ENCODE measurements around the gene KRTAP5-6. TPM values are rescaled to one million over a fixed set of nuclear protein-coding genes. Genes with fewer than 3 reads are reported as not detected.

KRTAP5-6 gene
- total RNA-seq, 1 donor from 2014 or later, result not detected

DNA sequence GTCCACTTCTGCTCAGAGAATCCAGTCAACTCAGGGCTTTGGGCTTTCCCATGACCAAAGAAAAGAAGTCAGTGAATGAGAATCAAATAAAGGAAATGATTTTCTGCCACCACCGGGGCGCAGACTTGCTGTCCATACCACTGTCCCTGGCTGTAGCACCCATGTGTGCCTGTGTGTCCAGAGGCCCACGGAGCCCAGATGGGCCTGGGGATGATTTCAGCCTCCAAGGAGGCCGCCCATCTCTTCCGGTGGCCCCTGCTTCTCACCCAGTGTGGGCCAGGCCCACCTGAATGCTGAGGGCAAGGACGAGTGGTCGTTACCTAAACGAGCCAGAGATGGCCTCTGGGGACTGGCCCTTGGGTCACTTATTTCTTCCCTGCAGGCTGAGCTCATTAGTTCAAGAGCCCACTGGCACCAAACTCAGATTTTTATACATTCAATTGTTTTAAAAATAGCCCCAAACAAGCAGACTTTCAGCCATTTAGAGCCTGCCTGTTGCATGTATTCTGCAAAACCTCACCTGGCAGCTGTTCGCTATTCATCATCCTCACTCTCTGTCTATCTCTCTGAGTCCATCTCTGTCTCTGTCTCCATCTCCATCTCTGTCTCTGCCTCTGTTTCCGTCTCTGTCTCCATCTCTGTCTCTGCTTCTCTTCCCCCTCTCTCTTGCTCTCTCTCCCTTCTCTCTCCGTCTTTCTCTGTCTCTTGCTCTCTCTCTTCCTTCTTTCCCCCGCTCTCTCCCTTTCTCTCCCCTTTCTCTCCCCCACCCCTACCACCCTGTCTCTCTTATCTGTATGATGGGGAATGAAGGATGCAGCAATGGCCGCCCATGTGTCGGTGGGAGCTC, 43.2 kb upstream of the KRTAP5-6 start:
- TF ChIP-seq, protein P1, sequence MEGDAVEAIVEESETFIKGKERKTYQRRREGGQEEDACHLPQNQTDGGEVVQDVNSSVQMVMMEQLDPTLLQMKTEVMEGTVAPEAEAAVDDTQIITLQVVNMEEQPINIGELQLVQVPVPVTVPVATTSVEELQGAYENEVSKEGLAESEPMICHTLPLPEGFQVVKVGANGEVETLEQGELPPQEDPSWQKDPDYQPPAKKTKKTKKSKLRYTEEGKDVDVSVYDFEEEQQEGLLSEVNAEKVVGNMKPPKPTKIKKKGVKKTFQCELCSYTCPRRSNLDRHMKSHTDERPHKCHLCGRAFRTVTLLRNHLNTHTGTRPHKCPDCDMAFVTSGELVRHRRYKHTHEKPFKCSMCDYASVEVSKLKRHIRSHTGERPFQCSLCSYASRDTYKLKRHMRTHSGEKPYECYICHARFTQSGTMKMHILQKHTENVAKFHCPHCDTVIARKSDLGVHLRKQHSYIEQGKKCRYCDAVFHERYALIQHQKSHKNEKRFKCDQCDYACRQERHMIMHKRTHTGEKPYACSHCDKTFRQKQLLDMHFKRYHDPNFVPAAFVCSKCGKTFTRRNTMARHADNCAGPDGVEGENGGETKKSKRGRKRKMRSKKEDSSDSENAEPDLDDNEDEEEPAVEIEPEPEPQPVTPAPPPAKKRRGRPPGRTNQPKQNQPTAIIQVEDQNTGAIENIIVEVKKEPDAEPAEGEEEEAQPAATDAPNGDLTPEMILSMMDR (IDR thresholded peaks at IDR 0.05; ENCODE audit: unreplicated experiment), result no peak
- no peaks in the 10 kb centered on the region for H3K36me3 Mint-ChIP-seq (ENCODE audit: low read depth, unreplicated experiment)
- peaks cover 14% of the 10 kb centered on the region for H3K27me3 Mint-ChIP-seq (ENCODE audit: unreplicated experiment)
- H3K9me3 Mint-ChIP-seq (ENCODE audit: unreplicated experiment), result no peaks in the 10 kb centered on the region
- no peak overlapping the region for H3K27ac Mint-ChIP-seq (ENCODE audit: unreplicated experiment)
- no peak for DNase-seq (ENCODE audit: low spot score)
- no peaks in the 10 kb centered on the region for H3K4me1 Mint-ChIP-seq (ENCODE audit: unreplicated experiment)
- no peak overlapping the region for H3K4me3 Mint-ChIP-seq (ENCODE audit: unreplicated experiment)

DNA sequence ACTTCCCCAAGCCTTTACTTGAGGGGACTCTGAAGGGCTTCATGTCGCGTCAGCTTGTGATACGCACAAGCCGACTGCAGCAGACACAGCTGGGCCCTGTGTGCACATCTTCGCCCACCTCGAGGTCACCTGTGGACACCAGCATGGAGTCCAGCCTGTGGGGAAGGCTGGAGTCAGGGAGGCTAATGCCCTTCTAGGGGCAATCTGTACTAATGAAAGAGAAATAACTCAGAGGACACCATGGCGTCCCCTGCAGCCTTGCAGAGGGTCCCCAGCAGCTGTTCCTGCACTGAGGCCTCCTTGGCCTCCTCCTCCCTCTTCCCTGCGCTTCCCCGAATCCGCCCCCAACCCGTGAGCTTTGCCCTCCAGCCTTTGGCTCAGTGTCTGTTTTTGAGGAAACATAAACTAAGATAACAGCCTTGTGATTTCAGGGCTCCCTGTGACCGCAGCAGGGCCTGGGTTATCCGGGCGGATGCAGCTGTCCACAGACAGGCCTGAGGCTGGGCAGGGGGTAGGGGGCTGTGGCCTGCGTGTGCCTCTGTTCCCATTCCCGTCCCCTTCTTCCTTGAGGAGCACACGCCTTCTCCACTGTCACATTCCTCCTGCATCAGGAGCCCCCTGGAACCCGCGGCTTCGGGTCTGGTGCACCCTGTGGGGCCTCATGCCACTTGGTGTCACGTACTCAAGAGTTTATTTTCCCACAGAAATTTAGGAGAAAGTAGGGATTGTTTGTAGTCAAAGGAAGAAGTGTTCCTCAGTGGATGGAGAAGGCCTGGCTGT, 42.4 kb upstream of the KRTAP5-6 start:
- Mint-ChIP-seq H3K27me3 (ENCODE audit: unreplicated experiment) (peaks cover 16% of the 10 kb centered on the region), H3K4me3 (ENCODE audit: unreplicated experiment) (no peak overlapping the region), H3K27ac (ENCODE audit: unreplicated experiment) (no peak overlapping the region), H3K9me3 (ENCODE audit: unreplicated experiment) (no peaks in the 10 kb centered on the region), H3K36me3 (ENCODE audit: low read depth, unreplicated experiment) (no peaks in the 10 kb centered on the region), H3K4me1 (ENCODE audit: unreplicated experiment) (peaks cover 1% of the 10 kb centered on the region)
- TF ChIP-seq, protein P1 (IDR thresholded peaks at IDR 0.05; ENCODE audit: unreplicated experiment), result no peak
- no peak for DNase-seq (ENCODE audit: low spot score)

GRCh38 chr11:1655168-1656060, 41.6 kb upstream of the KRTAP5-6 start:
- Mint-ChIP-seq H3K9me3 (ENCODE audit: unreplicated experiment) (no peaks in the 10 kb centered on the region), H3K27me3 (ENCODE audit: unreplicated experiment) (peaks cover 12% of the 10 kb centered on the region), H3K4me1 (ENCODE audit: unreplicated experiment) (peaks cover 3% of the 10 kb centered on the region), H3K36me3 (ENCODE audit: low read depth, unreplicated experiment) (no peaks in the 10 kb centered on the region), H3K4me3 (ENCODE audit: unreplicated experiment) (no peak overlapping the region), H3K27ac (ENCODE audit: unreplicated experiment) (no peak overlapping the region)
- TF ChIP-seq, protein P1 (IDR thresholded peaks at IDR 0.05; ENCODE audit: unreplicated experiment), result no peak
- DNase-seq (ENCODE audit: low spot score), result no peak

- Mint-ChIP-seq H3K9me3 (ENCODE audit: unreplicated experiment) (no peaks in the 10 kb centered on the region), H3K27ac (ENCODE audit: unreplicated experiment) (no peak overlapping the region), H3K36me3 (ENCODE audit: low read depth, unreplicated experiment) (no peaks in the 10 kb centered on the region), H3K27me3 (ENCODE audit: unreplicated experiment) (peaks cover 11% of the 10 kb centered on the region), H3K4me1 (ENCODE audit: unreplicated experiment) (peaks cover 3% of the 10 kb centered on the region), H3K4me3 (ENCODE audit: unreplicated experiment) (no peak overlapping the region)
- no peak for DNase-seq (ENCODE audit: low spot score)
- TF ChIP-seq, protein P1 (IDR thresholded peaks at IDR 0.05; ENCODE audit: unreplicated experiment), result no peak
These were observed 40.9 kb upstream of the KRTAP5-6 start for GRCh38 chr11:1656061-1656441.
